Left renal pelvis (tissue), 4 donors: Measurements from ENCODE around the gene HPCAL1. TPM values are rescaled to one million over a fixed set of nuclear protein-coding genes. Genes with fewer than 3 reads are reported as not detected.
A peak's percentile ranks its signal among the peaks of the same experiment; 100 is the strongest.

ENCODE experiments used
- DNase-seq, 4 donors: peaks; one replicate each; pipeline ENCODE4 v3.0.0-alpha.2; 2013; ENCODE audit warnings: low read depth in 4 of 4, low spot score in 3 of 4
- polyA plus RNA-seq, 4 donors: library from polyadenylated mRNA; unstranded; fragments of 120-200 nt; gene quantifications; one replicate each; pipeline ENCODE4 v1.2.1, GENCODE V29; 2013; ENCODE audit not compliant: insufficient read length in 4 of 4

HPCAL1 gene
- polyA plus RNA-seq, 4 donors, result 10.9 to 35.4 (median 23.2) TPM

- DNase-seq, result no peak
These were observed 34.9 kb upstream of the HPCAL1 start for GRCh38 chr2:10267551-10268465.

DNA sequence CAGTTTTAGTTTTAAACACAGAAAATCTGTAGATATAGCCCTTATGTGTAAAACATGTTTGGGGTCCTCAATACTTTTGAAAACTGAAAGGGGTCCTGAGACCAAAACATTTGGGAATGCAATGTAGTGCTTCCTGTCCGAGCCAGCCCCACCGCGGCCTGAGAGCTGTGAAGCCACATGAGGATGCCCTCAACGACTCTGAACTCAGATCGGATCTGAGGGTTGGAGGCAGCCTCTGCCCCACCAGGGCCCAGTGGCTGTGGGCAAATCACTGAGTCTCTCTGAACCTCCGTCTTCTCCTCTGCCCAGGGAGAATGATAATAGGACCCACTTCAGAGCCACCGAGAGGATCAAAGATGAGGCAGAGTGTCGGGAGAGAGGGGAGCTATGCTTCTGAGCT, 33.4 kb upstream of the HPCAL1 start:
- DNase-seq, result no peak

DNA sequence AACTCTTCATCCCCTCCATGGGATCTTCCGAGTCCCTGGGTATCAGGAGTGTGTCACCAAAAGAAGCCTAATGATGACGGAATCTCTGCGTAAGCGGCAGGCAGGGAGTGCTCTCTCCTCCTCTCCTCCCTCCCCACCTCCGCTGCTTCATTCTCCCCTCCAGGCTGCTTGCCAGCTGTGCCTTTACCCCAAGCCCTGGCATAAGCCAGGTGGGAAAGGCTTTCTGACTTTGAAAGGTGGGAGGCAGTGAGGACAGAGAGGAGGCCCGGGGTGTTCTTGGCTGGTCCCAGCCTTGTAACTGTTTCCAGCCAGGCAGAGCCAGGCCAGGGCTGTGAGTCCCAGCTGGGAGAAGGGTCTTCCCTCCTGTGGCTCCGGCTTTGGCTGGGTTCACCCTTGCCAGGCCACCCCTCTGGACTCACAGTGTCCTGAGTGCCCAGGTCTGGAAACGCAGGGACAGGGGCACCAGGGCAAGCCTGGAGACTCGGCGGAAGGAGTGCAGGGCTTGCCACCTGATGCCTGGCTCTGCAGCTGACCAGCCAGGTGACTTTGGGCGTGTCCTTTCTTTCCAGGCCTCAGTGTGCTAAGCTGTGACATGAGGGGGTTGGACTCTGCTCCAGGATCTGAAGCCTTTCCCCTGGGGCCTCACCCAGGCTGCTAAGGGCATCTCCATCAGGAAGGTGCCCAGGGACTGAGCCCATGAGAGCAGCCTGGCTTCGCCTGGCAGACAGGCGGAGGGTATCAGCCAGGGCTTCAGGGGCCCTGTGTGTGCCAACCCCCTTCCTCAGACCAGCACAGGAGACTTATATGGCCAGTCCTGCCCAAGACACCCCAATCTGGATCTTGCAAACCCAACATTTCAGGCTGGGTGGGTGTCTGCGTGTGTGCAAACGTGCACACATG, 32.7 kb upstream of the HPCAL1 start:
- DNase-seq, result no peak

- no peak for DNase-seq
These were observed 31.2 kb upstream of the HPCAL1 start for GRCh38 chr2:10271509-10271908.

- no peak for DNase-seq
These were observed 30.8 kb upstream of the HPCAL1 start for GRCh38 chr2:10271946-10272345.

DNA sequence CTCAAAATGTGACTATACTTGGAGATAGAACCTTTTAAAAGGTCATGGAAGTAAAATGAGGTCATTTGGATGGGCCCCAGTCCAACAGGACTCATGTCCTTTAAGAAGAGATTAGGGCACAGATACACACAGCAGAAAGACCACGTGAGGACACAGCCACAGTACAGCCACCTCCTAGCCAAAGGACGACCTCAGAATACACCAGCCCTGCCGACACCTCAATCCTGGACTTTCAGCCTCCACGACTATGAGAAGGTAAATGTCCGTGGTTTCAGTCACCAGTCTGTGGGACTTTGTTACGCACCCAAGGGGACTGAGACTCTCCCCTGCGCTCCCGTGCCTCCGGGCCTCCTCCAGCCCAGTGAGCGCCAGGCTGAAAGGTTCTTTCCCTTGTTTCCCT, 30.2 kb upstream of the HPCAL1 start:
- no peak for DNase-seq

DNA sequence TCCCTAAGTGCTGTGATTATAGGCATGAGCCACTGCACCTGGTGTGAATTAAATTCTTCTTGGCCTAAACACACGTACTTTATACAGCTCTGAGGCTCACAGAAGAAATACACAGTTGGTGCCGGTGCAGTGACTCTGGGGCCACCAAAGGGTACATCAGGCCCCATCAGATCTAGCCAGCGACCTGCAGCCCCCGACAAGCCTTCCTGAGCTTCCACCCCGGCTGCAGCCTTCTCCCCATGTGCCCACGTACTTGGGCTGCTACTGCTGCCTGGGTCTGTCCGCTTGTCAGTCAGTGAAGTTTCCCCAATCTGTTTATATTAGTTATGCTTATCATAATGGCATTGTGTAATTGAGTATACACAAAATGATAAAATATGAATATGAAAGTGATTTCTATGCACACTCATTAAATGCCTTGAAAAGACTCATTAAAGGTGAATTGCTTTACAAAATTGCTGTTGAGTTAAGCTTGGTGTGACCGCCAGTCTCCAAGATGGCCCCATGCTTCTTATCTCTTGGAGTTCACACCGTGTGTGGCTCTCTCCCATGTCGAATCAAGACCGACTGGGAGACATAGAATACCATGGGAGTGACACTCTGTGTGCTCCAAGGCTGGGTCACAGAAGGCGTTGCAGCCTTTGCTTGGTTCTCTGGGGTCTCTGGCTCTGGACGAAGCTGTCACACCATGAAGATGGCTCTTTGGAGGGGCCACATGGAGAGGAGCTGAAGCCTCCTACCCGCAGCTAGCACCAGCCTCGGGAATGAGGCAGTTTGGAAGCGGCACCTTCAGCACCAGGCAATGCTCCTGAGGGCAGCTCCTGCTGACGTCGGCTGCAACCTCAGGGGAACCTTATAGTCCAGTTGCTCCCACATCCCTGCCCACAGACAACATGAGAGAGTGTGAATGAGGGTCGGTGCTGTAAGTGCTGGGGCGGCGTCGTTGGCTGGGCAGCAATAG, 29.2 kb upstream of the HPCAL1 start:
- DNase-seq, result no peak

DNA sequence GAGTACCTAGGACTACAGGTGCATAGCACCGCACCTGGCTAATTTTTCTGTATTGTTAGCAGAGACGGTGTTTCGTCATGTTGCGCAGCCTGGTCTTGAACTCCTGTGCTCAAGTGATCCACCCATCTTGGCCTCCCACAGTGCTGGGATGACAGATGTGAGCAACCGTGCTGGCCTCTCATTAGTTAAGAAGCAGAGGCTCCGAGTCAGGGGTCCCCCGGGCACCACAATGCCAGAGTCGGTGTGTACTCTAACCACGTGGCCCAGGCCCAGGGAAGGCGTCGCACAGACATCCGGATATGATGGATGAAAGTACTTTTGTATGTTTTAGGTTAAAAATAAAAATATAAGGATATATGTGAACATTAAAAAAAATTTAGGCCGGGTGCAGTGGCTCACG, 28.3 kb upstream of the HPCAL1 start:
- no peak for DNase-seq

- DNase-seq, result no peak
These were observed 27.5 kb upstream of the HPCAL1 start for GRCh38 chr2:10274983-10275802.

- DNase-seq, result no peak
These were observed 26.0 kb upstream of the HPCAL1 start for GRCh38 chr2:10276481-10277292.

- no peak for DNase-seq
These were observed 25.2 kb upstream of the HPCAL1 start for GRCh38 chr2:10277293-10278028.

DNA sequence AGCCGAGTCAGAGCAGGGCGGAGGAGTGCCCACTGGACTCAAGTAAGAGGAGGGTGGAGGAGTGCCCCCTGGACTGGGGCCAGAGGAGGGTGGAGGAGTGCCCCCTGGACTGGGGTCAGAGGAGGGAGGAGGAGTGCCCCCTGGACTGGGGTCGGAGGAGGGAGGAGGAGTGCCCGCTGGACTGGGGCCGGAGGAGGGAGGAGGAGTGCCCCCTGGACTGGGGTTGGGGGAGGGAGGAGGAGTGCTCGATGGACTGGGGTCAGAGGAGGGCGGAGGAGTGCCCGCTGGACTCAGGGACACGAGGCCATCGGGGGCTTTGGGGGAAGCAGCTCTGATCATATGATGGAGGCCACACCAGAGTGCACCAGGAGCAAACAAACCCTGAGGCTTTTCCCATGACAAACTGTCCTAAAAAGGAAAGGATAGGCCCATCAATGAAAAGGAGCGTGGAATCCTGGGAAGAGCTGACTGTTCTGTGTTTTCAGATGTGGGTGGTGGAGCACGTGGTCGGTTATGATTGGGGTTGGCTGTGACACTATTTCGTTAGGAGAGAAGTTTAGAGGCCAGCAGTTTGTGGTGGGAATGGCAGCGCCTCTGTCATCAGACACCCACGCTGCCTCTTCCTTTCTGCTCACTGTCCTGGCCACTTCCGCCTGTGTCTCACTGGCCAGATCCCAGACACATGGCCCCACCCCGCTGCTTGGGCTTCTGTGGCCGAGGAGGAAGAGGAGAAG, 24.5 kb upstream of the HPCAL1 start:
- peak in 3 of 4 donors; percentile 31 to 45 (median 43) for DNase-seq

DNA sequence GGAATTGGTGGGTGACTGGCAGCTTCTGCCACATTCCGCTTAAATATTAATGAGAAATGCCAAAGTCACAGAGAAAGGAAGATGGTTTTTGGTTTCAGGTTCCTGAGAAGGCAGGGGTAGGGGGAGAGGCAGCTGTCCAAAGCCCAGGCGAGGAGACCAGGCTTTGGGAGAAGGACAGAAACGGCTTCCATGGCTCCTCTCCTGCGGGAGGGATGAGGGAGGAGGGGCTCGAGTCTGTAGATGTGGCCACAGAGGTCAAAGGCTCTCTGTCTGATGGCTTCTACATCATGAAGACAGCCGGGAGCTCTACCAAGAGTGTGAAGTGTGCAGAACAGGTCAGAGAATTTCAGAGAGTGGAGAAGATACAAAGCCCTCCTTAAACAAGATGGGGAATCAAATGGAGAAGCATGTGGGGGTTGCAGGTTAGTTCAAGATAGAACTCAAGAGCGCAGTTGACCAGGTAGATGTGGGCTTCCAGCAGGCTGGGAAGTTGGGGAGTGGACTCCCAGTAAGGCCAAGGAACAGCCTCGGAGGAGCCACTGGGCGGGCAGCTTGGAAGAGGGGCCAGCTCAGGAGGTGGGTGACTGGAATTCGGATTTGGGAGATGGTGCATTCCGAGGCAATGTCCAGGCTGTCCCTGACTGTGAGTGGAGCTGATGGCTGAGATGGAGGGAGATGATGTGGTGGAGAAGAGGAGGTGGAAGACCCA, 23.8 kb upstream of the HPCAL1 start:
- DNase-seq, result no peak

GRCh38 chr2:10279472-10279870, 23.2 kb upstream of the HPCAL1 start:
- DNase-seq, result no peak

GRCh38 chr2:10279946-10280463, 22.7 kb upstream of the HPCAL1 start:
- DNase-seq, result no peak

DNA sequence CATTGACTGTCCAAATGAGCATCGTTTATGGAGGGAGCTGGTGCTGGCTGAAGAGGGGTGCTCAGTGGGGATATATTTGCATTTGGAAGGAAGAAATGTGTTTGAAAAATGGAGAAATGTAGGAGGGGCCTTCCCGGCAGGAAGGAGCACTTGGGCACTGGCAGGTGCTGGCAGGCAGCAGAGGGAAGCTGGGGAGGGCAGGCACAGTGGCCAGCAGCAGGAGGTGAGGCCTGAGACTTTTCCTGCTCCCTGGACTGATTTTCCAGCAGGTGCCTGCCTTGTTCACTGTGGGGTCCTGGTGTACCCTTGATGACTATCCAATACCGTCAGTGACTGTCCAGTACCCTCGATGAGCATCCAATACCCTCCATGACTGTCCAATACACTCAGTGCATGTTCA, 20.8 kb upstream of the HPCAL1 start:
- no peak for DNase-seq
